Cardiac muscle cell (in vitro differentiated cells and primary cell): ENCODE measurements around the gene RPS6KC1. TPM values are rescaled to one million over a fixed set of nuclear protein-coding genes. Genes with fewer than 3 reads are reported as not detected.

Source experiments
- DNase-seq, 2 donors: peaks; one replicate each; pipeline versions ENCODE4 v3.0.0 to v3.0.0-alpha.2; 2010 to 2017; ENCODE audit warnings: low read depth in 1 of 2, low spot score in 1 of 2
- H3K27ac ChIP-seq: fragments of 200-600 bp; sonication (generic); 2 replicates; pipeline ENCODE4 v1.5.1; 2016
- H3K27me3 ChIP-seq: fragments of 200-600 bp; sonication (generic); 2 replicates; pipeline ENCODE4 v1.6.0; 2016; ENCODE audit warnings: control low read depth
- H3K36me3 ChIP-seq: fragments of 200-600 bp; sonication (generic); 2 replicates; pipeline ENCODE4 v1.5.1; 2016; ENCODE audit warnings: control low read depth
- H3K4me1 ChIP-seq: fragments of 200-600 bp; sonication (generic); 2 replicates; pipeline ENCODE4 v1.8.1; 2017; ENCODE audit warnings: low read depth, mild to moderate bottlenecking, mixed run types
- H3K4me3 ChIP-seq: fragments of 200-600 bp; sonication (generic); 2 replicates; pipeline ENCODE4 v1.5.1; 2016; ENCODE audit warnings: mild to moderate bottlenecking
- H3K9me3 ChIP-seq: fragments of 200-600 bp; sonication (generic); 2 replicates; pipeline ENCODE4 v1.5.1; 2017; ENCODE audit warnings: low read depth, mild to moderate bottlenecking, control low read depth
- CTCF ChIP-seq: IDR thresholded peaks from 2 replicates; pipeline ENCODE4 v1.5.1; 2012; ENCODE audit warnings: low read depth, mild to moderate bottlenecking, low read length
- polyA plus RNA-seq: library from polyadenylated mRNA; unstranded; fragments of >200 nt; fragmentation: Nextera tagmentation; extraction: Ambion mirVana; gene quantifications from 2 replicates; pipeline ENCODE4 v1.2.1, GENCODE V29; 2016
- total RNA-seq: library from RNA; depleted of rRNA; stranded (reverse); fragments of >200 nt; gene quantifications from 2 replicates; pipeline ENCODE4 v1.2.3, GENCODE V29; 2016

RPS6KC1 gene
- total and polyA plus RNA-seq, 2 experiments from 2014 or later, result 12.5 to 17.9 TPM

DNA sequence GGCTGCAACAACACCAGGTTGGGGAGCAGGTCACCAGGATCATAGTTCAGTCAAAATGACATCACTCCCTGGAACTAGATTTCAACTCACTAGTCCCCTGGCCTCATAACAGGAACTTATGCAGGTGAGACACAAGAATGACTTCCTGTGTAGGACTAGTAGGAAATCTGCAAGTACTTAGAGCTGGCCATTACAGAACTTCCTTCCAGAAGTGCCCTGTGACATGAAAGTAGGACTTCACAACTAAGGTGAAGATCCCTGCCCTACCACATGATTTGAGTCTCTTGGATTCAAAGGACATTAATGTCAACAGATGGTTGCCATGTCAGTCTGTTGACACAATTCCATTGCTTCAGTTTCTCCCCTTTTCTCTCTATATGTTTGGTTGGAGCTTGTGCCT is 223.1 kb downstream of the RPS6KC1 start:
- no peak for DNase-seq
- Histone ChIP-seq H3K4me1 (no peaks in the 10 kb centered on the region), H3K9me3 (no peaks in the 10 kb centered on the region), H3K4me3 (no peak overlapping the region), H3K27me3 (no peaks in the 10 kb centered on the region), H3K27ac (no peak overlapping the region), H3K36me3 (peaks cover 3% of the 10 kb centered on the region)
- TF ChIP-seq CTCF, result no peak

- Histone ChIP-seq H3K36me3 (peaks cover 3% of the 10 kb centered on the region), H3K4me3 (no peak overlapping the region), H3K27me3 (no peaks in the 10 kb centered on the region), H3K27ac (no peak overlapping the region), H3K9me3 (no peaks in the 10 kb centered on the region), H3K4me1 (no peaks in the 10 kb centered on the region)
- TF ChIP-seq CTCF, result no peak
- no peak for DNase-seq
Observed at GRCh38 chr1:213275293-213275692, 224.3 kb downstream of the RPS6KC1 start.

DNA sequence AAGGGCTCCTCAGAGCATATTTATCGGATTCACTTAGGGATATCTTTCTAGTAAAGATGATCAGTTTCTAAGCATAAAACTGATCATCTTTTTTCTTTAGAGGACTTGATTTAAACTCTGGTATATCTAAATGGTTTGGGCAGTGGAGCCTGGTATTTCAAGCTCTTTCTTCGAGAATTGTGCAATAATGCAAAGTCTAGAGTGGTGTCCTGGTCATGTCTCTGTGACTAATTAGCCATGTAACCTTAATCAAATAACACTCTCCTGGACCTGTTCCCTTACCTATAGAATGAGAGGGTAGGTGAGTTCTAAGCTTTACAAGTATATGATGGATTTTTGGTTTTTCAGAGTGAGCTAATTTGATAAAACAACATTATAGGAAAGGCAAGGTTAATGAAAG is 225.2 kb downstream of the RPS6KC1 start:
- H3K27me3 ChIP-seq, result no peaks in the 10 kb centered on the region
- peaks cover 6% of the 10 kb centered on the region for H3K4me1 ChIP-seq
- no peak overlapping the region for H3K4me3 ChIP-seq
- no peak for TF ChIP-seq CTCF
- H3K36me3 ChIP-seq, result peaks cover 3% of the 10 kb centered on the region
- H3K27ac ChIP-seq, result no peak overlapping the region
- no peaks in the 10 kb centered on the region for H3K9me3 ChIP-seq
- no peak for DNase-seq

DNA sequence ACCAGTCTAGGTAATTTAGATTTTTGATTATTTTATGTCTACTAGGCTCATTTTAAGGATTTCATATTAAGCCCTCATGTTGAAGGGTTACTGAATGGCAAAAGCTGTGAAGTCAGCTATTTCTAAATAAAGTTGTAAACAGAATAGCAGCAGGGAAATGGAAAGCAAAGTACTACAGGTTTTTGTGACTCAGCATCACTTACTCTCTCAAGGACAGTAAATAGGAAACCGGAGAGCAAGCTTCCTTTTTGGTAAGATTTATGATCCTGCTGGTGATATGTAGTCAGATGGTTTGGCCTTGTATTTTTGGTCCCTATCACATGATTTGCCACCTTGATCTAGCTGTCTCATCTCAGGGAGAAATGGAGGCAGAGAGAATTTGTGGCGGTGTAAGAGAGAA is 226.0 kb downstream of the RPS6KC1 start:
- DNase-seq, result no peak
- Histone ChIP-seq H3K4me1 (peaks cover 9% of the 10 kb centered on the region), H3K9me3 (no peaks in the 10 kb centered on the region), H3K27me3 (no peaks in the 10 kb centered on the region), H3K27ac (no peak overlapping the region), H3K36me3 (peaks cover 3% of the 10 kb centered on the region), H3K4me3 (no peak overlapping the region)
- TF ChIP-seq CTCF, result no peak

GRCh38 chr1:213279410-213279809 is 228.4 kb downstream of the RPS6KC1 start:
- no peak for TF ChIP-seq CTCF

More at GRCh38 chr1:213279410-213279809, 228.4 kb downstream of the RPS6KC1 start:
- no peaks in the 10 kb centered on the region for H3K9me3 ChIP-seq
- peaks cover 22% of the 10 kb centered on the region for H3K4me1 ChIP-seq
- H3K27ac ChIP-seq, result no peak overlapping the region
- H3K27me3 ChIP-seq, result no peaks in the 10 kb centered on the region
- no peak overlapping the region for H3K4me3 ChIP-seq
- no peaks in the 10 kb centered on the region for H3K36me3 ChIP-seq
- no peak for DNase-seq
